Measurements from ENCODE around the gene ASCC2. TPM values are rescaled to one million over a fixed set of nuclear protein-coding genes. Genes with fewer than 3 reads are reported as not detected.

The ASCC2 gene
- total and polyA plus RNA-seq, 10 donors: 34.1 to 89.0 (median 62.9) TPM

- intact Hi-C loops (cut with DNase I; ENCODE audit: low total_unique reads): no loop called here
- H3K27ac ChIP-seq: no peak overlapping the region
- no peak for DNase-seq
- H3K9me3 ChIP-seq: no peaks in the 10 kb centered on the region
- TF ChIP-seq CTCF (IDR thresholded peaks at IDR 0.05 in 8 of 11, conservative IDR thresholded peaks at IDR 0.05 in 3 of 11): no peak
- no peak for TF ChIP-seq POLR2AphosphoS5 (IDR thresholded peaks at IDR 0.05)
- TF ChIP-seq POLR2A (IDR thresholded peaks at IDR 0.05): no peak
- no peaks in the 10 kb centered on the region for H3K36me3 ChIP-seq
- no peaks in the 10 kb centered on the region for H3K27me3 ChIP-seq (replicated peaks in 1 of 7)
- WGBS, 5 donors: 81 to 96% (median 87%) methylated on average over 15 of the region's 15 CpGs
- H3K4me1 ChIP-seq: peaks cover 7 to 30% (median 15%) of the 10 kb centered on the region in 6 donors
- H3K4me3 ChIP-seq: no peak overlapping the region
Measured at GRCh38 chr22:29762263-29762662, 75.8 kb downstream of the ASCC2 start.

- 67 to 89% (median 84%) methylated on average over 5 of the region's 5 CpGs for WGBS, 5 donors
- Histone ChIP-seq H3K27ac (no peak overlapping the region), H3K4me3 (no peak overlapping the region), H3K27me3 (replicated peaks in 1 of 7) (no peaks in the 10 kb centered on the region), H3K4me1 (peaks cover 0 to 4% (median 0%) of the 10 kb centered on the region in 6 donors), H3K9me3 (no peaks in the 10 kb centered on the region), H3K36me3 (peaks cover 0 to 14% (median 3%) of the 10 kb centered on the region in 6 donors)
- intact Hi-C loops (cut with DNase I; ENCODE audit: low total_unique reads): no loop called here
- no peak for DNase-seq
- no peak for TF ChIP-seq POLR2A (IDR thresholded peaks at IDR 0.05)
Measured at GRCh38 chr22:29758959-29759358, 79.1 kb downstream of the ASCC2 start.

GRCh38 chr22:29758068-29758622 lies 79.9 kb downstream of the ASCC2 start:
- Histone ChIP-seq H3K27me3 (replicated peaks in 1 of 7) (no peaks in the 10 kb centered on the region), H3K9me3 (no peaks in the 10 kb centered on the region), H3K4me1 (no peaks in the 10 kb centered on the region), H3K36me3 (peaks cover 0 to 22% (median 5%) of the 10 kb centered on the region in 6 donors), H3K4me3 (no peak overlapping the region), H3K27ac (no peak overlapping the region)
- intact Hi-C loops (cut with DNase I; ENCODE audit: low total_unique reads): no loop called here
- 80 to 91% (median 89%) methylated on average over 7 of the region's 7 CpGs for WGBS, 5 donors
- DNase-seq: no peak
- no peak for TF ChIP-seq POLR2AphosphoS5 (IDR thresholded peaks at IDR 0.05)
- TF ChIP-seq CTCF (IDR thresholded peaks at IDR 0.05 in 8 of 11, conservative IDR thresholded peaks at IDR 0.05 in 3 of 11): no peak
- no peak for TF ChIP-seq POLR2A (IDR thresholded peaks at IDR 0.05)

- Histone ChIP-seq H3K9me3 (no peaks in the 10 kb centered on the region), H3K27ac (no peak overlapping the region), H3K4me1 (peaks cover 0 to 4% (median 0%) of the 10 kb centered on the region in 6 donors), H3K27me3 (replicated peaks in 1 of 7) (no peaks in the 10 kb centered on the region), H3K4me3 (no peak overlapping the region), H3K36me3 (peaks cover 0 to 33% (median 5%) of the 10 kb centered on the region in 6 donors)
- intact Hi-C loops (cut with DNase I; ENCODE audit: low total_unique reads): no loop called here
- no peak for DNase-seq
- 76 to 92% (median 81%) methylated on average over 3 of the region's 3 CpGs for WGBS, 5 donors
- TF ChIP-seq POLR2A (IDR thresholded peaks at IDR 0.05) (no peak), POLR2AphosphoS5 (IDR thresholded peaks at IDR 0.05) (no peak), CTCF (IDR thresholded peaks at IDR 0.05 in 8 of 11, conservative IDR thresholded peaks at IDR 0.05 in 3 of 11) (no peak)
Measured at GRCh38 chr22:29757096-29757495, 81.0 kb downstream of the ASCC2 start.

All from spleen (tissue), 11 donors.